NCI-H187 treated with DMSO at 0.1 percent for 48 hours (cell line): ENCODE measurements around the gene NFE2L3.

Experiments
- DNase-seq: peaks from one replicate; lab custom pipeline; 2025; lab: John Stamatoyannopoulos, UW

NFE2L3 gene

GRCh38 chr7:26200444-26201246, 48.6 kb downstream of the NFE2L3 start, which contains the start of gene HNRNPA2B1:
TSS of gene HNRNPA2B1 (minus strand) at chr7:26200746. CDS start at chr7:26200577, 169 bp downstream.
- peak; percentile 89 for DNase-seq

DNA sequence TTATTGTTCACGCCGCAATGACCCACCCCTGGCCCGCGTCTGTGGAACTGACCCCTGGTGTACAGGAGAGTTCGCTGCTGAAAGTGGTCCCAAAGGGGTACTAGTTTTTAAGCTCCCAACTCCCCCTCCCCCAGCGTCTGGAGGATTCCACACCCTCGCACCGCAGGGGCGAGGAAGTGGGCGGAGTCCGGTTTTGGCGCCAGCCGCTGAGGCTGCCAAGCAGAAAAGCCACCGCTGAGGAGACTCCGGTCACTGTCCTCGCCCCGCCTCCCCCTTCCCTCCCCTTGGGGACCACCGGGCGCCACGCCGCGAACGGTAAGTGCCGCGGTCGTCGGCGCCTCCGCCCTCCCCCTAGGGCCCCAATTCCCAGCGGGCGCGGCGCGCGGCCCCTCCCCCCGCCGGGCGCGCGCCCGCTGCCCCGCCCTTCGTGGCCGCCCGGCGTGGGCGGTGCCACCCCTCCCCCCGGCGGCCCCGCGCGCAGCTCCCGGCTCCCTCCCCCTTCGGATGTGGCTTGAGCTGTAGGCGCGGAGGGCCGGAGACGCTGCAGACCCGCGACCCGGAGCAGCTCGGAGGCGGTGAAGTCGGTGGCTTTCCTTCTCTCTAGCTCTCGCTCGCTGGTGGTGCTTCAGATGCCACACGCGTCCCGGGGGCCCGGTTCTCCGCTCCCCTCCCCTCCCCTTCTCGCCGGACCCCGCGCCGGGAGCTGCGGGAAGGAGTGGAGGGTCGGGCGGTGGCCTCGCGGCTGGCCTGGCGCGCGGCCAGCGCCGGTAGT, 49.4 kb downstream of the NFE2L3 start, which contains the start of gene CBX3:
TSS of gene CBX3 (plus strand) at position 499 of the 772 bp plus-strand sequence. CDS start 1,254 bp downstream, outside the sequence.
- DNase-seq: peak; percentile 64

DNA sequence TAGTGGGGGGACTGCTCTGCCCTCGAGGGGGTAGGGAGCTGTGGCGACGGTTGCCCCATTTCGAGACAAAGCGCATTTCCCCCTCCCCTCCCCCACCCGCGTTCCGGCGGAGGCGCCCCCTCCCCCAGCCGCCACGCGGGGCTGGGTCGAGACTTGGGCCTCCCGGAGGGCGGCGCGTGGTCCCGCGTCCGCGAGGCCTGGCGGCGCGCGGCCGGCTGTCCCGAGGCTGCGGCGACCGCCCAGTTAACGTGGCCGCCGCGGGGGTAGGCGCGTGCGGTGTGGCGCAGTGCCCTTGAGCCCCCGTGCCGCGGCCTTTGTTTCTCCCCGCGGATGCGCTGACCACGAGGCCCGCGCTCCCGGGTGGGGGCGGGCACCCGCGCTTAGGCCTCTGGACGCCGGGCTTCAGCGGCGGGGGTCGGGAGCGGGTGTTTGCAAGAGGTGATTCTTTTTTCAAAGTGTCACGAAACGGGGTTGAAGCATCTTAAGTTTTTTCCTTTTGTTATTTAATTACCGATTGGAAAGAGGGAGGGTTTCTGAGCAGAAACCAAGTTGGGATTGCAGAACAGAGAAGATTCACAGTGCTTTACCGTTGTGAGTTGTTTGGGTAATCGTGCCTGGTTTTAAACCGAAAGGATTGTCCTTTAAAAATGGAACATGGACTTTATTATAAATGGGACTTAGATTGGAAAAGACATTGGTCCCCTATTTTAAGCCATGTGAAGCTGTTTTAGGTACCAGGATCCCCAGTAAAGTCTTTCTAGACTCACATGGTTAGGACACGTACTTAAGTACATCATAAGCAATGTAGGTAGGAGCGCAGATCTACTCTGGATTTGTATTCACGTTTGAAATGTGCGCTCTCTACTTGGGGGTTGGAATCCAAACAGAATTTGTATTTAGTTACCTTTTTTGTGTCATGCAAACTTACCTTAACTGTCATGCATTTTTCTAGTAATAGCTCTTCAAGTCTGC, 50.3 kb downstream of the NFE2L3 start:
- no peak for DNase-seq

DNA sequence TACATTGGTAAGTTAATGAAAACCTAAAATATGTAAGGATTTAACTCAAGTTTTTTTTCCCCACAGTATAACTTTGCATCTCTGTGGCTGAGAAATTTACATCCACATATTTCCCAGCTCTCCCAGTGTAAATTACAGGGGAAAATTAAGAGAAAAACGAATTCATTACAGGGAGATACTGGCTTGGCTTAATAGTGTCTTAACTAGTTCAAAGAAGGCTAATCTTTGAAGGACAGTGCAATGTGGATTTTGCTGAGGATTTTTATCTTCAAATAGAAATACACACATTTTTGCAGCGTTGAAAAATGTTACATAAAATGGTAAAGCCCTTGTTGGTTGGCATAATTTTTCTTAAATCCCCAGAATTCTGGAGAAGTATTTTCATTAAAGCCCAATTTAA, 51.0 kb downstream of the NFE2L3 start:
- no peak for DNase-seq

DNA sequence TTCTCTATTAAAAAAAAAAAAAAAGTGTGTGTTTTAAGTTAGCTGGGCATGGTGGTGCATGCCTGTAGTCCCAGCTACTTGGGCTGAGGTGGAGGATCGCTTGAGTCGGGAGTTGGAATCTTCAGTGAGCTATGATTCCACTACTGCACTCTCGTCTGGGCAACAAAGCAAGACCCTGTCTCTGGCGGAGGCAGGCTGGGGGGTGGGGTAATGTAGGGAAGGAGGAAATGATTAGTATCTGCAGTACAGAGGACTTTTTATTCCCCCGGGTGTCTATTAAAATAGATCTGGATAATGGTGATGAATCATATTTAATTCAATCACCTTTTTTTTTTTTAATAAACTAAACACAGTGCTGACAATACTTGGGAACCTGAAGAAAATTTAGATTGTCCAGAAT, 56.0 kb downstream of the NFE2L3 start:
- DNase-seq: no peak

- DNase-seq: no peak
These were observed 61.1 kb downstream of the NFE2L3 start for GRCh38 chr7:26212921-26213718.

- no peak for DNase-seq
These were observed 62.0 kb downstream of the NFE2L3 start for GRCh38 chr7:26213807-26214515.

DNA sequence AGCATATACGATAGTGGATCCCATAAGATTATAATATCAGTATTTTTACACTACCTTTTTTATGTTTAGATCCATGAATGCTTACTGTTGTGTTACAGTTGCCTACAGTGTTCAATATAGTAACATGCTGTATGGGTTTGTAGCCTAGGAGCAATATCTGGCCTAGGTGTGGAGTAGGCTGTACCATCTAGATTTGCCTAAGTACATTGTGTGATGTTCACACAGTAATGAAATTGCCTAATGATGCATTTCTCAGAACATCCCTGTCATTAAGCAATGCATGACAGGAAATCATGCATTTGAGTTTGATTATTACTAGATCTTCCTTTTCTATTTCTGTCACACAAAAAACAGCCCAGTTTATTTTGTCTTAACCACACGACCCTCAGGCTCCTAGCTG, 64.1 kb downstream of the NFE2L3 start:
- DNase-seq: no peak

- DNase-seq: no peak
These were observed 72.4 kb downstream of the NFE2L3 start for GRCh38 chr7:26224359-26224758.

- no peak for DNase-seq
These were observed 76.0 kb downstream of the NFE2L3 start for GRCh38 chr7:26227987-26228386.

GRCh38 chr7:26233902-26234511, 82.0 kb downstream of the NFE2L3 start:
- no peak for DNase-seq
